GM12878 (cell line): Measurements from ENCODE around the gene DDR1. TPM values are rescaled to one million over a fixed set of nuclear protein-coding genes. Genes with fewer than 3 reads are reported as not detected.

Experiments
- ATAC-seq: fragments of 200-7000 bp; cut with Tn5 transposase; 3 replicates; pipeline ENCODE4 v1.9.1; 2020; ENCODE audit warnings: mild to moderate bottlenecking, moderate library complexity
- BruUV-seq: library from RNA; stranded (reverse); fragments of 400-500 nt; replicated peaks from 2 replicates; lab custom pipeline; 2021; lab: Mats Ljungman, UMichigan
- CTCF ChIA-PET: fragments of 300-600 bp; sonication (Branson Sonifier 250); formaldehyde crosslinking; extraction: SDS; loops from one replicate; lab custom pipeline; 2021; ENCODE audit warnings: inconsistent platforms; lab: Yijun Ruan, JAX
- POLR2A ChIA-PET: fragments of 350-600 bp; formaldehyde crosslinking; extraction: SDS; loops from one replicate; lab custom pipeline; 2021; ENCODE audit warnings: inconsistent platforms; lab: Charles Lee
- RAD21 ChIA-PET: fragments of 300-600 bp; sonication (Branson Sonifier 250); formaldehyde crosslinking; loops from one replicate; lab custom pipeline; 2023; ENCODE audit warnings: antibody characterized with exemption; ENCODE audit not compliant: unreplicated experiment; lab: Charles Lee
- SMC1A ChIA-PET: fragments of 300-600 bp; sonication (Branson Sonifier 250); formaldehyde crosslinking; loops from one replicate; lab custom pipeline; 2023; ENCODE audit not compliant: unreplicated experiment, uncharacterized antibody; lab: Charles Lee
- DNase-seq: peaks from one replicate; pipeline ENCODE4 v3.0.0-alpha.2; 2011; ENCODE audit warnings: low read depth, low spot score
- FAIRE-seq: peaks from 3 replicates; lab custom pipeline; 2011; peaks lifted over from hg19 to GRCh38; lab: Jason Lieb, UNC
- H2AFZ ChIP-seq: 2 replicates; pipeline ENCODE4 v1.6.0; 2011; ENCODE audit warnings: low read depth, low read length, control low read depth; ENCODE audit not compliant: control insufficient read depth
- H3K27ac ChIP-seq: 2 replicates; pipeline ENCODE4 v1.5.1; 2011; ENCODE audit warnings: control low read depth; ENCODE audit not compliant: control insufficient read depth, insufficient read depth
- H3K27me3 ChIP-seq, 2 experiments: replicated peaks in 1 of 2; 2 replicates each; pipeline versions ENCODE4 v1.6.0 to v1.6.1; 2011; ENCODE audit warnings: low read length in 1 of 2; ENCODE audit not compliant: control insufficient read depth in 2 of 2, insufficient read depth in 2 of 2
- H3K36me3 ChIP-seq, 2 experiments: 2 replicates each; pipeline ENCODE4 v1.5.1; 2011; ENCODE audit warnings: low read length in 1 of 2; ENCODE audit not compliant: control insufficient read depth in 2 of 2, insufficient read depth in 2 of 2
- H3K4me1 ChIP-seq: 2 replicates; pipeline ENCODE4 v1.6.1; 2011; ENCODE audit warnings: mild to moderate bottlenecking, low read length, moderate library complexity, mixed read lengths; ENCODE audit not compliant: control insufficient read depth, insufficient read depth
- H3K4me2 ChIP-seq: 2 replicates; pipeline ENCODE4 v1.6.0; 2011; ENCODE audit warnings: control low read depth; ENCODE audit not compliant: control insufficient read depth, insufficient read depth
- H3K4me3 ChIP-seq: fragments of 200-600 bp; sonication (generic); 2 replicates; pipeline ENCODE4 v1.5.1; 2016
- H3K79me2 ChIP-seq: 2 replicates; pipeline ENCODE4 v1.6.0; 2011; ENCODE audit warnings: low read length; ENCODE audit not compliant: control insufficient read depth, insufficient read depth
- H3K9ac ChIP-seq: 2 replicates; pipeline ENCODE4 v1.8.0; 2011; ENCODE audit warnings: low read length, control low read depth, mixed read lengths; ENCODE audit not compliant: control insufficient read depth, insufficient read depth
- H3K9me3 ChIP-seq: replicated peaks from 3 replicates; pipeline ENCODE4 v1.5.1; 2011; ENCODE audit warnings: mild to moderate bottlenecking, low read length; ENCODE audit not compliant: control insufficient read depth, insufficient read depth
- H4K20me1 ChIP-seq: 2 replicates; pipeline ENCODE4 v1.6.0; 2011; ENCODE audit not compliant: control insufficient read depth, insufficient read depth
- CREB1 ChIP-seq: IDR thresholded peaks from 2 replicates; pipeline ENCODE4 v1.6.1; 2012; ENCODE audit warnings: low read depth, mild to moderate bottlenecking, inconsistent platforms
- HDAC2 ChIP-seq: fragments of 200-600 bp; sonication (generic); IDR thresholded peaks from 2 replicates; pipeline ENCODE4 v1.6.1; 2017
- HDGF ChIP-seq: fragments of 450-650 bp; IDR thresholded peaks from 2 replicates; pipeline ENCODE4 v1.6.1; 2016; ENCODE audit warnings: antibody characterized with exemption
- LARP7 ChIP-seq: fragments of 450-650 bp; IDR thresholded peaks from 2 replicates; pipeline ENCODE4 v1.6.1; 2017; ENCODE audit warnings: mild to moderate bottlenecking
- MXI1 ChIP-seq: fragments of 150-350 bp; IDR thresholded peaks from 2 replicates; pipeline ENCODE4 v1.6.1; 2011; ENCODE audit warnings: low read depth, mild to moderate bottlenecking, inconsistent platforms, low read length, improper control_type of control experiment
- NRF1 ChIP-seq: conservative IDR thresholded peaks from 2 replicates; pipeline ENCODE4 v1.6.1; 2011; ENCODE audit warnings: mild to moderate bottlenecking, low read depth, low read length, improper control_type of control experiment
- SREBF1 ChIP-seq: IDR thresholded peaks from 2 replicates; pipeline ENCODE4 v1.6.1; 2012; ENCODE audit warnings: mild to moderate bottlenecking, low read length
- SREBF2 ChIP-seq: IDR thresholded peaks from 2 replicates; pipeline ENCODE4 v1.6.1; 2012; ENCODE audit warnings: mild to moderate bottlenecking, low read length
- STAT1 ChIP-seq: fragments of 450-650 bp; conservative IDR thresholded peaks from 2 replicates; pipeline ENCODE4 v1.6.1; 2014; ENCODE audit warnings: antibody characterized with exemption, mild to moderate bottlenecking
- TCF12 ChIP-seq: IDR thresholded peaks from 2 replicates; pipeline ENCODE4 v1.6.1; 2011; ENCODE audit warnings: low read depth, mild to moderate bottlenecking, low read length
- WRNIP1 ChIP-seq: IDR thresholded peaks from 2 replicates; pipeline ENCODE4 v1.6.1; 2011; ENCODE audit warnings: low read depth, low read length, improper control_type of control experiment, borderline replicate concordance
- YY1 ChIP-seq: IDR thresholded peaks from 2 replicates; pipeline ENCODE4 v1.6.1; 2011; ENCODE audit warnings: low read depth, mild to moderate bottlenecking, low read length
- WGBS: methylation state at CpG from one replicate; pipeline ENCODE4 v1.1.6; 2016; ENCODE audit warnings: low lambda C conversion rate; ENCODE audit not compliant: insufficient replicate concordance, insufficient coverage; ENCODE audit errors: missing lambda C conversion rate; 5-methylcytosine and 5-hydroxymethylcytosine counted together
- in situ Hi-C: fragments of 300-500 bp; cut with MboI; formaldehyde crosslinking; loops from 9 replicates; pipeline ENCODE4 v1.14.3; 2018; ENCODE audit warnings: mixed read lengths
- intact Hi-C: fragments of 100-400 bp; cut with micrococcal nuclease; formaldehyde crosslinking; loops from one replicate; pipeline ENCODE4 v1.14.2; 2022; ENCODE audit not compliant: unreplicated experiment
- polyA plus RNA-seq, 11 experiments: library from polyadenylated mRNA; depleted of rRNA in 4 of 11; unstranded in 6 of 11; stranded (reverse) in 5 of 11; fragments of >200 nt; fragmentation: Nextera tagmentation in 4 of 11; fragmentation: Illumina TruSeq in 1 of 11; extraction: Ambion mirVana in 4 of 11; extraction: Trizol in 1 of 11; gene quantifications; 1 replicate in 1 of 11; 2 replicates in 10 of 11; pipeline versions ENCODE4 v1.2.1 to v1.2.3, GENCODE V29; 2011 to 2016; ENCODE audit warnings: inconsistent platforms in 2 of 11, missing spikeins in 2 of 11, low read depth in 1 of 11
- total RNA-seq, 4 experiments: library from RNA; depleted of rRNA in 3 of 4; stranded (reverse); fragments of >200 nt in 3 of 4; fragmentation: Illumina TruSeq in 1 of 4; extraction: Trizol in 1 of 4; gene quantifications; 2 replicates each; pipeline versions ENCODE4 v1.2.1 to v1.2.3, GENCODE V29; 2013 to 2021
- TF ChIP-seq, protein P1 (sequence below): fragments of 450-650 bp; formaldehyde crosslinking; IDR thresholded peaks from 2 replicates; pipeline ENCODE4 v1.4.0; 2022; ENCODE audit warnings: mild to moderate bottlenecking, moderate library complexity
- TF ChIP-seq, protein P2 (sequence below): fragments of 450-650 bp; formaldehyde crosslinking; IDR thresholded peaks from 2 replicates; pipeline ENCODE4 v1.5.0; 2022; ENCODE audit warnings: mild to moderate bottlenecking, missing genetic modification characterization
- TF ChIP-seq, protein P3 (sequence below), 3 experiments: IDR thresholded peaks in 2 of 3; conservative IDR thresholded peaks in 1 of 3; 2 replicates each; pipeline ENCODE4 v1.5.1; 2011; ENCODE audit warnings: low read depth in 3 of 3, low read length in 3 of 3, mild to moderate bottlenecking in 3 of 3, control low read depth in 2 of 3, moderate library complexity in 2 of 3, inconsistent platforms in 1 of 3, mixed read lengths in 1 of 3; ENCODE audit not compliant: control insufficient read depth in 2 of 3, insufficient read depth in 1 of 3; ENCODE audit errors: extremely low read depth in 1 of 3

DDR1 gene
- total and polyA plus RNA-seq, 10 of the 15 experiments (the other 5 are each of a cell fraction or from before 2014, with no cell fraction given), result 1.1 to 39.0 (median 11.9) TPM

DNA sequence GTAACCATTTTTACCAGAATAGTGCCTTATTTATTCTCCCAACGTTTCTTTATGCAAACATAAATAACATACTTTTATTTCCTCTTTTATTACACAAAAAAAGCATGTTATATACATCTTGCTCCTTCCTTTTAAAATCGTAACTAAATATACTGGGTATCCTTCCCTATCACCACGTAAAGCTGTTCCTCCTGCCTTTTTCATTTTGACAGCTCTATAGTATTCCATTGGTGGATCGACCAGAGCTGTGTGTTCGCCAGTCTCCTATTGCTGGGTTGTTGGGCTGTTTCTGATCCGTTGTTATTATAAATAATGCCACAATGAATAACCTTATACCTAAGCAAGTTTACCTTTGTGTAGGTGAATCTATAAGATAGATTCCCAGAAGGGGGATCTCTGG is 46.9 kb upstream of the DDR1 start:
- no TSS peak for BruUV-seq
- ChIA-PET SMC1A (interaction anchor here (0.8 to 13.4 kb wide), 7 partner anchors 11 to 77 kb away, joined by 3 to 141 read pairs (median 6); partner anchors contain the start of gene VARS2), RAD21 (interaction anchor here (1.1 to 1.6 kb wide), 3 partner anchors 46 to 250 kb away, joined by 3 to 8 read pairs (median 4); no protein-coding TSS in a partner anchor), POLR2A (interaction anchor here (1.8 kb wide), 1 partner anchor 42 kb away, joined by 4 read pairs; no protein-coding TSS in a partner anchor), CTCF (interaction anchor here (0.6 to 2.3 kb wide), 6 partner anchors 9 to 250 kb away, joined by 3 to 9 read pairs (median 3); no protein-coding TSS in a partner anchor)
- no peak overlapping the region for H3K4me3 ChIP-seq
- intact Hi-C loops (no loop called here), in situ Hi-C loops (no loop called here)
- H3K9ac ChIP-seq, result no peak overlapping the region
- H3K4me1 ChIP-seq, result no peaks in the 10 kb centered on the region
- no peaks in the 10 kb centered on the region for H3K36me3 ChIP-seq
- H4K20me1 ChIP-seq, result no peaks in the 10 kb centered on the region
- no peak overlapping the region for H3K4me2 ChIP-seq
- H2AFZ ChIP-seq, result no peak overlapping the region
- no peak for DNase-seq
- no peak for FAIRE-seq
- 51% methylated on average over 6 of the region's 6 CpGs for WGBS
- H3K27me3 ChIP-seq, result no peaks in the 10 kb centered on the region; a peak in 1 of 4 replicates
- no peaks in the 10 kb centered on the region for H3K79me2 ChIP-seq
- ATAC-seq, result no peak
- no peaks in the 10 kb centered on the region for H3K9me3 ChIP-seq
- TF ChIP-seq HDAC2 (no peak), SREBF2 (no peak), YY1 (no peak), CREB1 (no peak), STAT1 (no peak), NRF1 (no peak), TCF12 (no peak), WRNIP1 (no peak), LARP7 (no peak), HDGF (no peak), SREBF1 (no peak), MXI1 (no peak)
- TF ChIP-seq, protein P1, sequence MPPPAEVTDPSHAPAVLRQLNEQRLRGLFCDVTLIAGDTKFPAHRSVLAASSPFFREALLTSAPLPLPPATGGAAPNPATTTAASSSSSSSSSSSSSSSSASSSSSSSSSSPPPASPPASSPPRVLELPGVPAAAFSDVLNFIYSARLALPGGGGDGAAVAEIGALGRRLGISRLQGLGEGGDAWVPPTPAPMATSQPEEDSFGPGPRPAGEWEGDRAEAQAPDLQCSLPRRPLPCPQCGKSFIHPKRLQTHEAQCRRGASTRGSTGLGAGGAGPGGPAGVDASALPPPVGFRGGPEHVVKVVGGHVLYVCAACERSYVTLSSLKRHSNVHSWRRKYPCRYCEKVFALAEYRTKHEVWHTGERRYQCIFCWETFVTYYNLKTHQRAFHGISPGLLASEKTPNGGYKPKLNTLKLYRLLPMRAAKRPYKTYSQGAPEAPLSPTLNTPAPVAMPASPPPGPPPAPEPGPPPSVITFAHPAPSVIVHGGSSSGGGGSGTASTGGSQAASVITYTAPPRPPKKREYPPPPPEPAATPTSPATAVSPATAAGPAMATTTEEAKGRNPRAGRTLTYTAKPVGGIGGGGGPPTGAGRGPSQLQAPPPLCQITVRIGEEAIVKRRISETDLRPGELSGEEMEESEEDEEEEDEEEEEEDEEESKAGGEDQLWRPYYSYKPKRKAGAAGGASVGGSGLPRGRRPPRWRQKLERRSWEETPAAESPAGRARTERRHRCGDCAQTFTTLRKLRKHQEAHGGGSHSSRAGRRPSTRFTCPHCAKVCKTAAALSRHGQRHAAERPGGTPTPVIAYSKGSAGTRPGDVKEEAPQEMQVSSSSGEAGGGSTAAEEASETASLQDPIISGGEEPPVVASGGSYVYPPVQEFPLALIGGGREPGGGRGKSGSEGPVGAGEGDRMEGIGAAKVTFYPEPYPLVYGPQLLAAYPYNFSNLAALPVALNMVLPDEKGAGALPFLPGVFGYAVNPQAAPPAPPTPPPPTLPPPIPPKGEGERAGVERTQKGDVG (CRISPR knock-in tag), result no peak
- TF ChIP-seq, protein P2, sequence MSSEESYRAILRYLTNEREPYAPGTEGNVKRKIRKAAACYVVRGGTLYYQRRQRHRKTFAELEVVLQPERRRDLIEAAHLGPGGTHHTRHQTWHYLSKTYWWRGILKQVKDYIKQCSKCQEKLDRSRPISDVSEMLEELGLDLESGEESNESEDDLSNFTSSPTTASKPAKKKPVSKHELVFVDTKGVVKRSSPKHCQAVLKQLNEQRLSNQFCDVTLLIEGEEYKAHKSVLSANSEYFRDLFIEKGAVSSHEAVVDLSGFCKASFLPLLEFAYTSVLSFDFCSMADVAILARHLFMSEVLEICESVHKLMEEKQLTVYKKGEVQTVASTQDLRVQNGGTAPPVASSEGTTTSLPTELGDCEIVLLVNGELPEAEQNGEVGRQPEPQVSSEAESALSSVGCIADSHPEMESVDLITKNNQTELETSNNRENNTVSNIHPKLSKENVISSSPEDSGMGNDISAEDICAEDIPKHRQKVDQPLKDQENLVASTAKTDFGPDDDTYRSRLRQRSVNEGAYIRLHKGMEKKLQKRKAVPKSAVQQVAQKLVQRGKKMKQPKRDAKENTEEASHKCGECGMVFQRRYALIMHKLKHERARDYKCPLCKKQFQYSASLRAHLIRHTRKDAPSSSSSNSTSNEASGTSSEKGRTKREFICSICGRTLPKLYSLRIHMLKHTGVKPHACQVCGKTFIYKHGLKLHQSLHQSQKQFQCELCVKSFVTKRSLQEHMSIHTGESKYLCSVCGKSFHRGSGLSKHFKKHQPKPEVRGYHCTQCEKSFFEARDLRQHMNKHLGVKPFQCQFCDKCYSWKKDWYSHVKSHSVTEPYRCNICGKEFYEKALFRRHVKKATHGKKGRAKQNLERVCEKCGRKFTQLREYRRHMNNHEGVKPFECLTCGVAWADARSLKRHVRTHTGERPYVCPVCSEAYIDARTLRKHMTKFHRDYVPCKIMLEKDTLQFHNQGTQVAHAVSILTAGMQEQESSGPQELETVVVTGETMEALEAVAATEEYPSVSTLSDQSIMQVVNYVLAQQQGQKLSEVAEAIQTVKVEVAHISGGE (CRISPR knock-in tag), result no peak
- TF ChIP-seq, protein P3, sequence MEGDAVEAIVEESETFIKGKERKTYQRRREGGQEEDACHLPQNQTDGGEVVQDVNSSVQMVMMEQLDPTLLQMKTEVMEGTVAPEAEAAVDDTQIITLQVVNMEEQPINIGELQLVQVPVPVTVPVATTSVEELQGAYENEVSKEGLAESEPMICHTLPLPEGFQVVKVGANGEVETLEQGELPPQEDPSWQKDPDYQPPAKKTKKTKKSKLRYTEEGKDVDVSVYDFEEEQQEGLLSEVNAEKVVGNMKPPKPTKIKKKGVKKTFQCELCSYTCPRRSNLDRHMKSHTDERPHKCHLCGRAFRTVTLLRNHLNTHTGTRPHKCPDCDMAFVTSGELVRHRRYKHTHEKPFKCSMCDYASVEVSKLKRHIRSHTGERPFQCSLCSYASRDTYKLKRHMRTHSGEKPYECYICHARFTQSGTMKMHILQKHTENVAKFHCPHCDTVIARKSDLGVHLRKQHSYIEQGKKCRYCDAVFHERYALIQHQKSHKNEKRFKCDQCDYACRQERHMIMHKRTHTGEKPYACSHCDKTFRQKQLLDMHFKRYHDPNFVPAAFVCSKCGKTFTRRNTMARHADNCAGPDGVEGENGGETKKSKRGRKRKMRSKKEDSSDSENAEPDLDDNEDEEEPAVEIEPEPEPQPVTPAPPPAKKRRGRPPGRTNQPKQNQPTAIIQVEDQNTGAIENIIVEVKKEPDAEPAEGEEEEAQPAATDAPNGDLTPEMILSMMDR (IDR thresholded peaks at IDR 0.05 in 2 of 3, conservative IDR thresholded peaks at IDR 0.05 in 1 of 3; ENCODE audit: control insufficient read depth in 2 of 3, extremely low read depth in 1 of 3, insufficient read depth in 1 of 3, low read depth in 3 of 3, low read length in 3 of 3), result no peak
- TF ChIP-seq, all 136 proteins: peak for 0
- H3K27ac ChIP-seq, result no peak overlapping the region
